ENCODE data around the gene DNA2. TPM values are rescaled to one million over a fixed set of nuclear protein-coding genes. Genes with fewer than 3 reads are reported as not detected.

Gene DNA2
- total RNA-seq, 1 donor from 2014 or later = 4.5 TPM

GRCh38 chr10:68502846-68503245, 31.1 kb upstream of the DNA2 start:
- Histone ChIP-seq H3K27me3 (ENCODE audit: control insufficient read depth, insufficient read depth, low read length) (no peaks in the 10 kb centered on the region), H3K4me3 (ENCODE audit: low read depth, low read length) (no peak overlapping the region), H3K36me3 (ENCODE audit: control insufficient read depth, insufficient read depth, low read length) (no peaks in the 10 kb centered on the region)
- TF ChIP-seq, protein P1, sequence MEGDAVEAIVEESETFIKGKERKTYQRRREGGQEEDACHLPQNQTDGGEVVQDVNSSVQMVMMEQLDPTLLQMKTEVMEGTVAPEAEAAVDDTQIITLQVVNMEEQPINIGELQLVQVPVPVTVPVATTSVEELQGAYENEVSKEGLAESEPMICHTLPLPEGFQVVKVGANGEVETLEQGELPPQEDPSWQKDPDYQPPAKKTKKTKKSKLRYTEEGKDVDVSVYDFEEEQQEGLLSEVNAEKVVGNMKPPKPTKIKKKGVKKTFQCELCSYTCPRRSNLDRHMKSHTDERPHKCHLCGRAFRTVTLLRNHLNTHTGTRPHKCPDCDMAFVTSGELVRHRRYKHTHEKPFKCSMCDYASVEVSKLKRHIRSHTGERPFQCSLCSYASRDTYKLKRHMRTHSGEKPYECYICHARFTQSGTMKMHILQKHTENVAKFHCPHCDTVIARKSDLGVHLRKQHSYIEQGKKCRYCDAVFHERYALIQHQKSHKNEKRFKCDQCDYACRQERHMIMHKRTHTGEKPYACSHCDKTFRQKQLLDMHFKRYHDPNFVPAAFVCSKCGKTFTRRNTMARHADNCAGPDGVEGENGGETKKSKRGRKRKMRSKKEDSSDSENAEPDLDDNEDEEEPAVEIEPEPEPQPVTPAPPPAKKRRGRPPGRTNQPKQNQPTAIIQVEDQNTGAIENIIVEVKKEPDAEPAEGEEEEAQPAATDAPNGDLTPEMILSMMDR (IDR thresholded peaks at IDR 0.05; ENCODE audit: insufficient read depth, low read length, poor library complexity, severe bottlenecking) = no peak
- DNase-seq (ENCODE audit: low read depth) = no peak

- H3K4me3 ChIP-seq (ENCODE audit: low read depth, low read length) = no peak overlapping the region
- TF ChIP-seq, protein P1 (IDR thresholded peaks at IDR 0.05; ENCODE audit: insufficient read depth, low read length, poor library complexity, severe bottlenecking) = no peak
- H3K36me3 ChIP-seq (ENCODE audit: control insufficient read depth, insufficient read depth, low read length) = no peaks in the 10 kb centered on the region
- DNase-seq (ENCODE audit: low read depth) = no peak
- no peaks in the 10 kb centered on the region for H3K27me3 ChIP-seq (ENCODE audit: control insufficient read depth, insufficient read depth, low read length)
Observed at GRCh38 chr10:68501691-68502090, 29.9 kb upstream of the DNA2 start.

- TF ChIP-seq, protein P1 (IDR thresholded peaks at IDR 0.05; ENCODE audit: insufficient read depth, low read length, poor library complexity, severe bottlenecking) = no peak
- Histone ChIP-seq H3K27me3 (ENCODE audit: control insufficient read depth, insufficient read depth, low read length) (no peaks in the 10 kb centered on the region), H3K4me3 (ENCODE audit: low read depth, low read length) (no peak overlapping the region), H3K36me3 (ENCODE audit: control insufficient read depth, insufficient read depth, low read length) (no peaks in the 10 kb centered on the region)
- DNase-seq (ENCODE audit: low read depth) = no peak
Observed at GRCh38 chr10:68499544-68499943, 27.8 kb upstream of the DNA2 start.

- H3K36me3 ChIP-seq (ENCODE audit: control insufficient read depth, insufficient read depth, low read length) = no peaks in the 10 kb centered on the region
- no peak overlapping the region for H3K4me3 ChIP-seq (ENCODE audit: low read depth, low read length)
- H3K27me3 ChIP-seq (ENCODE audit: control insufficient read depth, insufficient read depth, low read length) = no peaks in the 10 kb centered on the region
- TF ChIP-seq, protein P1 (IDR thresholded peaks at IDR 0.05; ENCODE audit: insufficient read depth, low read length, poor library complexity, severe bottlenecking) = no peak
- no peak for DNase-seq (ENCODE audit: low read depth)
Observed at GRCh38 chr10:68496072-68496471, 24.3 kb upstream of the DNA2 start.

GRCh38 chr10:68492118-68492517, 20.3 kb upstream of the DNA2 start:
- TF ChIP-seq, protein P1 (IDR thresholded peaks at IDR 0.05; ENCODE audit: insufficient read depth, low read length, poor library complexity, severe bottlenecking) = no peak
- H3K36me3 ChIP-seq (ENCODE audit: control insufficient read depth, insufficient read depth, low read length) = no peaks in the 10 kb centered on the region
- no peak for DNase-seq (ENCODE audit: low read depth)
- no peak overlapping the region for H3K4me3 ChIP-seq (ENCODE audit: low read depth, low read length)
- H3K27me3 ChIP-seq (ENCODE audit: control insufficient read depth, insufficient read depth, low read length) = no peaks in the 10 kb centered on the region

DNA sequence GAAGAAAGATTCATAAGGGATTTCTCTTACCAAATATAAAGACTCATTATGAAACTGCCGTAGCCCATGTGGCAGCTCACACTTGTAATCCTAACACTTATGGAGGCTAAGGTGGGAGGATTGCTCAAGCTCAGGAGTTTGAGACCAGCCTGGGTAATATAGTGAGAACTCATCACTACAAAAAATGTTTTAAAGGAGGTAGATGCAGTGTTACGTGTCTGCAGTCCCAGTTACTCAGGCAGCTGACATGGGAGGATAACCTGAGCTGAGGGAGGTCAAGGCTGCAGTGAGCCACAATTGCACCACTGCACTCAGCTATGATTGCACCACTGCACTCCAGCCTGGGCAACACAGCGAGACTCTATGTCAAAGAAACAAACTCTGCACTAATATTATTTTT, 18.1 kb upstream of the DNA2 start:
- no peak overlapping the region for H3K4me3 ChIP-seq (ENCODE audit: low read depth, low read length)
- DNase-seq (ENCODE audit: low read depth) = no peak
- H3K36me3 ChIP-seq (ENCODE audit: control insufficient read depth, insufficient read depth, low read length) = no peaks in the 10 kb centered on the region
- no peaks in the 10 kb centered on the region for H3K27me3 ChIP-seq (ENCODE audit: control insufficient read depth, insufficient read depth, low read length)
- TF ChIP-seq, protein P1 (IDR thresholded peaks at IDR 0.05; ENCODE audit: insufficient read depth, low read length, poor library complexity, severe bottlenecking) = no peak

Data from kidney epithelial cell (primary cell).